GM13976 (cell line): ENCODE data around the gene NDUFV2.

Experiments used
- DNase-seq: peaks from one replicate; pipeline ENCODE4 v3.0.0; 2012; ENCODE audit warnings: low spot score
- CTCF ChIP-seq: IDR thresholded peaks from 2 replicates; pipeline ENCODE4 v1.5.1; 2012; ENCODE audit warnings: borderline replicate concordance, mild to moderate bottlenecking; ENCODE audit not compliant: insufficient read depth; ENCODE audit errors: extremely low read depth, missing control alignments, control extremely low read depth
- in situ Hi-C: fragments of 300-500 bp; cut with MboI; formaldehyde crosslinking; loops from one replicate; pipeline ENCODE4 v1.12.0; 2022; ENCODE audit warnings: low sequenced_read_pairs, mixed read lengths, inconsistent platforms; ENCODE audit not compliant: unreplicated experiment

The NDUFV2 gene

DNA sequence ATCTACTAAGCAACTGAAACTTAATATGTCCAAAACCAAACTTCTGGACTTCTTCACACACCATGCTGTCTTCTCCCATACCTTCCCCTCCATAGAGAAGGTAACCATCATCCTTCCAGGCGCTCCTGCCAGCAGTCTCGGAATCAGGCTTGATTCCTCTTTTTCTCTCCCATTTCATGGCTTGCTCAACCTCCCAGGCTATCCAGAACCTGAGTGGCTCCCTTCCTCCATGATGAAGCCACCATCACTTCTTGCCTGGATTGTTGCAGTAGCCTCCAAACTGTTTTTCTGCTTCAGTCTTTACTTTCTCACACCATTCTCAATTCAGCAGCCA lies 40.1 kb upstream of the NDUFV2 start:
- TF ChIP-seq CTCF, result no peak
- in situ Hi-C loops, result no loop called here
- DNase-seq, result no peak

DNA sequence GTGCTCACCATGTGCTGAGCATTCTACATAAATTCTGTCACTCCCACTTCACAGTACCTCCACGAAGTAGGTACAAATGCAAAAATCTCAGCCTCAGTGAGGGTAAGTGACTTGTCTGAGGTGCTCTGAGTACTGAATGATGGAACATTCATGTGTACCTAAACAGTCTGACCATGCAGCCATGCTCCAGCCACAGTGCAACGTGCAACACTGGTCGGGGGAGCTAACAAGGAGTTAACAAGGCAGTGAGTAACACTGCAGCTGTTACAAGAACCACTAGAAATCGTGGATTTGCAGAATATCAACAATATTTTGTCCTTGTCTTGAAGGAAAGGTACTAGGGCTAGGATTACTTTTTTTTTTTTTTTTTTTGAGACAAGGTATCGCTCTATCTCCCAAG lies 36.6 kb upstream of the NDUFV2 start:
- in situ Hi-C loops, result no loop called here
- TF ChIP-seq CTCF, result no peak
- no peak for DNase-seq

DNA sequence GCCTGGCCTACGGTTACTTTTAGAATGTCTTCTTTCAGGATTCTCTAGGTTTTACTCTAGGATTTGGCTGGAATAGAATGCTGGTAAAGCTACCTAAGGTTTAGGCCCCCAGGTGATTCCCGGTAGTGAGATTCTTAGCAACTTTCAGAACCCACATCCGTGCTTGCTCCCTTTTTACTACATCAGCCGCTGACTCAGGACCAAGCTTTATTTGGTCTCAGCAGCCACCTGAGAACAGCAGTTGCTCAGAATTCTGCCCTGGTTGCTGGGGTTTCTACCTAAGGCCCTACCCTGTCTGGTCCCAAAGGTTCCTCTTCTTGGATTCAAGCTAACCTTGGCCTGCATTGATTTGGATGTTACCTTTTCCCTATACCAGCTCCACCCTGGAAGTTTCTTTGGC lies 36.1 kb upstream of the NDUFV2 start:
- no peak for TF ChIP-seq CTCF
- peak; percentile 46 for DNase-seq
- in situ Hi-C loops, result no loop called here

DNA sequence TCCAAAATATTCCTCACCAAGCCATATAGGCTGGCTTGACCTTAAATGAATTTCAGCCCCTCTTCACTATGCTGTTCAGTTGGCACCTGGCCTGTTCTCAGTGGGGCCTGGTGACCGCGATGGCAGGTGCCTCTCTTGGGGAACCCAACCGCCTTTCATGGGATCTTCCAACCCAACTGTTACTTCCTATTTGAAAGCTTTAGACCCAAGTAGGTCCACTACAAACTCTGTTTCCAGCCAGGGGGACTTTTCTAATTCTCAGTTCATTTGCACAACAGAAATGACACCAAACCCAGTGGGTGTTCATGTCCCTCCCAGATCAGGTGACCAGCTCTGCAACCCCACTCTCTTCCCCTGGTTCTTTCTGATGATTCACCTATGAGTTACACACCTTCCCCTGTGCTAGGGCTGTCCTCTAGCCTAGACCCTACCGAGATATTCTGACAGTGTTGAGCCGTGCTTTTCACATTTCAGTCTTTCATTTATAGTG lies 35.6 kb upstream of the NDUFV2 start:
- in situ Hi-C loops, result no loop called here
- peak; percentile 64 for DNase-seq
- TF ChIP-seq CTCF, result no peak

GRCh38 chr18:9067823-9068222 lies 34.7 kb upstream of the NDUFV2 start:
- in situ Hi-C loops, result no loop called here
- no peak for DNase-seq
- no peak for TF ChIP-seq CTCF

- no peak for DNase-seq
- in situ Hi-C loops, result no loop called here
Measured at GRCh38 chr18:9068346-9068745, 34.2 kb upstream of the NDUFV2 start.

More at GRCh38 chr18:9068346-9068745, 34.2 kb upstream of the NDUFV2 start:
- no peak for TF ChIP-seq CTCF
